HG03064 (cell line): Measurements from ENCODE around the gene ANGPTL1.

Source experiments
- ATAC-seq: cut with Tn5 transposase; IDR thresholded peaks from one replicate; pipeline ENCODE4 v1.9.1; 2021; ENCODE audit warnings: low read depth; ENCODE audit not compliant: unreplicated experiment

ANGPTL1 gene

GRCh38 chr1:178870944-178871343, at the start of gene ANGPTL1:
Gene ANGPTL1 (minus strand): TSS chr1:178871077. CDS start chr1:178865776, 5,301 bp downstream.
- no peak for ATAC-seq

DNA sequence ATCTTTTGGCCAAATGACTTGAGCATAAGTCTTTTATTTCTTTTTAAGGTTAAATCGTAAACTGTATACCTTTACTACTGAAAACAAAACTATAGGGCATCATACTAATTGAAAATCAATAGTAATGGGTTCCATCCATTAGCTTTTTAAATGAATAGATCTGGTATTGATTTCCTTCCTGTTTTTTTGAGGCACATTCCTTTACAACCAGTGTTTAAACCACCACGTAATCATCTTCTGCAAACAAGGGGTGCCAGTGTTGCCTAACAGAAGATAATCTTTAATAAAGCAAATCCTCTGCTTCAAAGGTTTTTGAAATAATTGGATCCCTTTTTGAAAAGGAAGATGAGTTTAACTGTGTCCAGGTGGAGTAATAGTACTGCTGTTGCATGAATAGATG, 48.7 kb upstream of the ANGPTL1 start:
- no peak for ATAC-seq

GRCh38 chr1:178918955-178919354, 48.1 kb upstream of the ANGPTL1 start:
- ATAC-seq, result no peak

DNA sequence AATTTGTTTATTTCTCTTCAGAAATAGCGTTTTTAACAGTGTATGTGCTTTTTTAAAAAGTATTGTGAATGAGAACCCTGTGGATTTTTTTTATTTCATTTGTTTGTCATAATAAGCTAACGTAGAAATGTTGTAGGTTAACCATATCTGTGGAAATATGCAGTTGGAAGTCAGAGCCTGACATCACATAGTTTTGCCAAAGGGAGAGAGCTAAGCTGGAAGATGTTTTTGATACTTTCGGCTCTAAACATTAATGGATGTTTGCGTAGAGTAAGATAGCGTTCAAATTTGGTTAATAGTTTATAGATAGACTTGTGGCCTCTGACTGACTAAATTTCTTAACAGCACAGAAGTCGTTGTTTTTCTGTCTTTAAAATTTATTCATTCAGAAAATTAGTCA, 47.4 kb upstream of the ANGPTL1 start:
- no peak for ATAC-seq

DNA sequence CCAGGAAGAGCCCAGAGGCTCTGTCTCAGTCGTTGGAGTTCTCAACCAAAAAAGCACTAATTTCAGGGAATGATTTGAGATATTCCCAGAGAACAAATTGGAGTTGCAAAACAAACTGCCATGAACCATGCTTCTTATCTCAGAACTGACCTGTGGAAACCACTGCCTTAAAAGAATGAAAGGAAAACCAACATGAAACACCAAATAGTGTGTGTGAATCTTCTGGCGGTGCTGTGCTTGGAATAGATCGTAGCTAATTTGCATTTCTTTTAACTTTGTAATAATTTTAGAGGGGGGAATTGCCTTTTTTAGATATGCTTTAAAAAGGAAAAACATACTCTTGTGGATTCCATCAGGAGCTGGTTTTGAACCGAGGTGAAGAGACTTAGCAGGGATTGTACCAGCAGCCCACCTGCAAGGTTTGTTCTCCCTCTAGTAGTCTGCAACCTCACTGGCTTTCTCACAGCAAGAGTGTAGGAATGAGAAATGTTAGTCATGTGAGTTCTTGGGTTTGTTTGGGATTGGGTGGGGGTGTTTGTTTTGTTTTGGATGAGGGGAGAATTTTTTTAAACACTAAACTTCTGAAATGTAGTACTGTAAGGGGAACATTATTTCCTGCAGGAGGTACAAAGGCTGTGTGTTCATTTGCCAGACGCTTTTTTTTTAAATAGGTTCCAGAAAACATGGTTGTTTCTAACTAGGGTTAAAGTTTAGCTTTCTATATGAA, 45.7 kb upstream of the ANGPTL1 start:
- no peak for ATAC-seq

GRCh38 chr1:178912597-178912996, 41.7 kb upstream of the ANGPTL1 start:
- ATAC-seq, result no peak

DNA sequence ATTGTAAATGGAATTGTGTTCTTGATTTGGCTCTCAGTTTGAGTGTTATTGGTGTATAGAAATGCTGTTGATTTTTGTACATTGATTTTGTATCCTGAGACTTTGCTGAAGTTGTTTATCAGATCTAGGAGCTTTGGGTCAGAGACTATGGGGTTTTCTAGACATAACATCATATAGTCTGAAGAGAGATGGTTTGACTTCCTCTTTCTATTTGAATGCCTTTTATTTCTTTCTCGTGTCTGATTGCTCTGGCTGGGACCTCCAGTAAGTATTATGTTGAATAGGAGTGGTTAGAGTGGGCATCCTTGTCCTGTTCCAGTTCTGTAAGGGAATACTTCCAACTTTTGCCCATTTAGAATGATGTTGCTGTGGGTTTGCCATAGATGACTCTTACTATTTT, 39.1 kb upstream of the ANGPTL1 start:
- no peak for ATAC-seq

GRCh38 chr1:178908358-178908757, 37.5 kb upstream of the ANGPTL1 start:
- no peak for ATAC-seq

DNA sequence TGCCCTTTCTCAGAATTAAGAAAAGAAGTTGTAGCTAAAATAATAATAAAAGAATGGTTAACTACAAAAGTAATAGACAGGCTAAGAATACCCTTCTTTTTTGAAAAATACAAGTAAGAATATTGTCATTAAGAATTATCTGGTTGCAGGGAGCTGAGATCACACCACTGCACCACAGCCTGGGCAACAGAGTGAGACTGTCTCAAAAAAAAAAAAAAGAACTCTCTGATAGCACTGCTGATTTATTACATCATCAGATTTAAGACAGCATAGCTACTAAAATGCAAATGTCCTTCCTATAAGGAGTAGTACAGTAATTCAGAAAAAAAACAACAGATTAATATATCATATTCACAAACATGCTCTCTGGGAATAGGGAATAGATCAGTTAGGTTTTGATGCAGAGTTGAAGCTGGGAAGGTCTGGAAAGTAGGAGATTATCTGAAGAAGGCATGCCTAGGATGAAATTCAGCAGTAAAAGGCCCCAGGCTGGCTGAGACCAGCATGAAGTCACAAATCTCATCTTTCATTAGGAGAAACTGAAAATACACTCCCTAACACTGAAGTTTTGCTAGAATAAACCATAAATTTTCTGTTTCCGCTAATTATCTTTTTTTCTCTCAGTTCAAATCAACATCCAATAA, 30.7 kb upstream of the ANGPTL1 start:
- ATAC-seq, result no peak

GRCh38 chr1:178899402-178899801, 28.5 kb upstream of the ANGPTL1 start:
- ATAC-seq, result no peak

GRCh38 chr1:178898401-178898800, 27.5 kb upstream of the ANGPTL1 start:
- ATAC-seq, result no peak

- no peak for ATAC-seq
Measured at GRCh38 chr1:178895928-178896327, 25.1 kb upstream of the ANGPTL1 start.

GRCh38 chr1:178886551-178886950, 15.7 kb upstream of the ANGPTL1 start:
- no peak for ATAC-seq

- ATAC-seq, result no peak
Measured at GRCh38 chr1:178885869-178886268, 15.0 kb upstream of the ANGPTL1 start.

DNA sequence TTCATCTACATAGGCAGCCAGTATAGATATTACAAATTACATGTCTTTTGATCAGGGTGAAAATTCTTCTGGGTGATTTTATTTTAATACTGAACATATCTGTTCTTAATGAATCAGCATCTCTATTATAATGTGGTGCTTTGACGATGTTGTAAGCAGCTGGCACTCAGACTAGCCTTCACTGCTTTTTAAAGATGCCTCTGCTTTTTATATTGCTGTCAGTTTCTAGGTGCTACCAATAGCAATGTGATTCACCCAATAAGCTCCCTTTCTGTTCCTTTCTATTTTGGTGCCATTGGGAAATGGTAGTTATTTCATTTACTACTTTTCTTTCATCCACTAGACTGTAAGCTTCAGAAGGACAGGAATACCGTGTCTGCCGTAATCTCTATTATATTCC, 11.1 kb upstream of the ANGPTL1 start:
- no peak for ATAC-seq

DNA sequence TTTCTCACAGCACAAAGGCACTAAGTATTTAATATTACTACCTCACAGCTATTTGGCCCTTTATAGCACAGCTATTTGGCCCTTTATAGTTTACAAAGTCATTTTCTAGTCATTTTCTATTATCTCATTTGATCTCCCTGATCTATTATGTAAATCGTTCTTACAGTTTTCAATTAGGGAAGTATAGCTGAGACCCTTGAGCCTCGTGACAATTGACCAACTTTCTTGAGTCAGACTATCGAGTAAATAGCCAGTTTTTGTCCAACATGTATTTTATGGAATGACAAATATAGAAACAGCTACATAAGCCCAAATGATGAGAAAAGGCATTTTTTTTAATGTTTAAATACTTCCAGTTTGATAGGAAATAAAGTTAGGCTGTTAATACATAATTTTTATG, 7.0 kb upstream of the ANGPTL1 start:
- no peak for ATAC-seq

GRCh38 chr1:178875936-178876335, 5.1 kb upstream of the ANGPTL1 start:
- ATAC-seq, result no peak

GRCh38 chr1:178874966-178875365, 4.1 kb upstream of the ANGPTL1 start:
- ATAC-seq, result no peak

GRCh38 chr1:178871551-178872320, 859 bp upstream of the ANGPTL1 start:
- no peak for ATAC-seq

GRCh38 chr1:178870221-178870620, 656 bp downstream of the ANGPTL1 start:
- no peak for ATAC-seq

- no peak for ATAC-seq
Measured at GRCh38 chr1:178869119-178869697, 1.7 kb downstream of the ANGPTL1 start.
